NCI-H2227 treated with DMSO at 0.1 percent for 48 hours (cell line): ENCODE results near the gene SYNGAP1.

Experiments used
- DNase-seq: peaks from one replicate; lab custom pipeline; 2025; lab: John Stamatoyannopoulos, UW

Gene SYNGAP1

DNA sequence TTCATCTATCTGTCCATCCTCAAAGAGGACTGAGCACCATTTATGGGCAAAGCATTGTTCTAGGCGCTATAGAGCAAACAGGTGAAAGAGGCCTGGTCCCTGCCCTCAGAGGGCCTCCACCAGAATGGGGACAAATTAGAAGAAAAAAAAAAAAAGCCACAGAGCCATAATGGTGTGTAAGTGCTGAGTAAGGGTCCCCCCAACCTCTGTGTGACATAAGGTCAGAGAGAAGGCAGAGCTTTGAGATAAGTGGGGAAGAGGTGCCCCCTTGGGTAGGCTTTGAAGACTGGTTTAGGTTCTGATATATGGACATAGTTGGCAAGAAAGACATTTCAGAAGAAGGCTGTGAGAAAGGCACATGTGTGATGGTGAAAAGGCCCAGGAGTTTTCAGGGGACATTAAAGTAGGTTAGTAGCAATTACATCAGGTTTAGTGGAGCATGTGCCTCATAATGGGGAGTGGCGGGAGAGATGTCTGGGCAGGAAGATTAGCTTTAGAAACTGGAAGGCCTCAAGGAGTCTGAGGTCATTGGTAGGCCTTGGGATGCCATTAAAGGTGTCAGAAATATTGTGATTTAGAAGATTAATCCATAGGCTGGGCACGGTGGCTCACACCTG lies 19.2 kb downstream of the SYNGAP1 start:
- no peak for DNase-seq

DNA sequence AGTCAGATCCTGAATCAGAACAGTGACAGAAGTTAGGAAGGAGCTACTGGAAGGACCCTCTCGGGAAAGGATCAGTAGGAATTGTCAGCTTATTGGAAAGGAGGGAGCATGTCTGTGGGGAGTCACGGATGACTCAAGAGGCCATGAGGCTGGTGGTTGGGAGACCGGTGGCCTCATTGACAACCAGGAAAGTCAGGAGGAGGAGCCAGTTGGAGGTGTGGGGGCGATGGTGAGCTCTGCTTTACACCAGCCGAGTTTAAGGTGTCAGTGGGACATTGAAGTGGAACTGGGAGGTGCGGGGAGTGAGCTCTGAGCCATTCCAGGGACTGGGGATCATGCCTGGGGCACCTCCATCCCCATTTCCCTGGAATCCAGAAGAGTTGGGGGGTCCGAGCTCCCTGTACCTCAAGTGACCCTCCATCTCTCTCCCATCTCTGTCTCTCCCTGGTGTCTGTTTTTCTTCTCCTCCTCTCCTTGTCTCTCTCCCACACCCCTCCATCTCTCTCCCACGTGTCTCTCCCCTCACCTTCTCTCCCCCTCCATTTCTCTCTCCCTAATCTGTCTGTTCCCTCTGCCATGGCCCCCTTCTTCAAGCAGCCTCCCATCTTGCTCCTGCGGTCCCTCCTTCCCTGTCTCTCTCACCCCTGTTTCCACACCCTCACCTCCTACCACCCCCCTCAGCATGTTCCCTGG lies 20.2 kb downstream of the SYNGAP1 start:
- no peak for DNase-seq

- DNase-seq: no peak
These were observed 20.9 kb downstream of the SYNGAP1 start for GRCh38 chr6:33440649-33441309.

DNA sequence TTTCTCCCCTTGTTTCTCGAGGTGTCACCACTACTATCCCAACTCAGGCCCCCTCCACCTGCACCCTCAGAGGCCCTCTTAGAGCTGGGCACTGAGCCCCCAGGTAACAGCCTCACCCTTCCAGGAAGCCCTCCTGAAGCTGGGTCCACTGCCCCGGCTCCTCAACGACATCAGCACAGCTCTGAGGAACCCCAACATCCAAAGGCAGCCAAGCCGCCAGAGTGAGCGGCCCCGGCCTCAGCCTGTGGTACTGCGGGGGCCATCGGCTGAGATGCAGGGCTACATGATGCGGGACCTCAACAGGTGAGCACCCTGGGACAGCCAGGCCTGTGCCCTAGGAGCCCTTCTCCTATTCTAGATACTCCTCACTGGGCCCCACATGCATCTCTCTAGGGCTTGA lies 21.6 kb downstream of the SYNGAP1 start:
- no peak for DNase-seq

GRCh38 chr6:33442283-33442682 lies 22.4 kb downstream of the SYNGAP1 start:
- no peak for DNase-seq

DNA sequence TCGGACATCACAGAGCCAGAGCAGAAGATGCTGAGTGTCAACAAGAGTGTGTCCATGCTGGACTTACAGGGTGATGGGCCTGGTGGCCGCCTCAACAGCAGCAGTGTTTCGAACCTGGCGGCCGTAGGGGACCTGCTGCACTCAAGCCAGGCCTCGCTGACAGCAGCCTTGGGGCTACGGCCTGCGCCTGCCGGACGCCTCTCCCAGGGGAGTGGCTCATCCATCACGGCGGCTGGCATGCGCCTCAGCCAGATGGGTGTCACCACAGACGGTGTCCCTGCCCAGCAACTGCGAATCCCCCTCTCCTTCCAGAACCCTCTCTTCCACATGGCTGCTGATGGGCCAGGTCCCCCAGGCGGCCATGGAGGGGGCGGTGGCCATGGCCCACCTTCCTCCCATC lies 23.2 kb downstream of the SYNGAP1 start:
- DNase-seq: no peak

- DNase-seq: no peak
These were observed 24.0 kb downstream of the SYNGAP1 start for GRCh38 chr6:33443619-33444504.

DNA sequence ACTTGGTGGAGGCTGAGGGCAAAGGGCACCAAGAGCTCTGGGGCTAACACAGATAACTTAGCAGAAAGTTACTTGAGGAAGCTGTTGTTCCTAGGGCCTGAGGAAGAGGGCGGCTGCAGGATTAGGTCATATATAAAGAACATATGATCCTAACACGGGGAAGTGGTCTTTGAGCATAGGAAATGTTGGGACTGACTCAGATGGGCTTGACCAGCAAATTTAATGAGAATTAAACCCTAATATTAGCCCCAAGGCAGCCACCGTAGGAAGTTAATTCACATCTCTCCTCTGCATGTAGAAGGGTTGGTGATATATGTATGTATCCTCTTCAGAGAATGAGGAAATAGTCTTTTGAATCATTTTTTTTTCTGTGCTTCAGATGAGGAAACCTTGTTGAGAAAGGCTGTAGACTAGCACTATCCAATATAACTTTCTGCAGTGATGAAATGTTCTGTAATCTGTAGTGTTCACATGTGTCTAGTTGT lies 25.3 kb downstream of the SYNGAP1 start:
- no peak for DNase-seq

- DNase-seq: no peak
These were observed 26.5 kb downstream of the SYNGAP1 start for GRCh38 chr6:33446356-33446755.

DNA sequence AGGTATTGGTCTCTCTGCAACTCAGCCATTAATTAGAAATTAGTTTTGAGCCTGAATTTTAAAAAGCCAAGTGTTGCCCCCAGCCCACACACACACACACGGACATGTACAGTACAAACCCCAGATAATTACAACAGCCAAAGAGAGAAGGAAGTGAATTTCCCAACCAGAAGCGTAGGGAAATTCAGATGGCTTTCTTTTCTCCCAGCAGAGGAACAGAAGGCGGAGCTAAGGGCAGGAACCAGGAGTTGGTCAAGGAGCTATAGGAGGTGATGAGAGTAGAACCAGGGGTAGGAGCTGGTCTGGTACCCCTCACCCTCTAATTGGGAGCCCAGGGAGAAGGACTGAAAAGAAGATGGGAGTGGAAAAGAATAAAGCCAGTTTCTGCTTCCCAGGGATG lies 30.6 kb downstream of the SYNGAP1 start:
- no peak for DNase-seq

- no peak for DNase-seq
These were observed 31.7 kb downstream of the SYNGAP1 start for GRCh38 chr6:33451606-33452005.

DNA sequence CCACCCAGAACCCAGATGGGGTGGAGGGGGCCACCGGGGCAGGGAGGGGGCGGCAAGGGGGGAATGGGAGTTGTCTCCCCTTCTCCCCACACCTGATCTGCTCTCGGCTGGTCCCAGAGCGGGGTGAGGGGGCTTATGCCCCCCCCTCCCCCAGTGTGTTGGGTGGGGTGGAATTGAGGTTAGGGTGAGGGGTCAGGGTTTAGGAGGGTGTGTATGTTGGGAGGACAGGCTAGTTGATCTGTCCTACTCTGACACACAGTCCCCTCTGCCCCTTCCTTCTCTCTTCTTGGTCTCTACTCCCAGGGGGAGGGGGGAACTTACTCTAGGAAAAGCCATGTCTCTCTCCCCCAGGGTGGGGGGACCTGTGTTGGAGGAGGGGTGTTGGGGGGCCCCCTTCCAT lies 32.6 kb downstream of the SYNGAP1 start:
- no peak for DNase-seq

GRCh38 chr6:33453393-33454008 lies 33.6 kb downstream of the SYNGAP1 start:
- no peak for DNase-seq

- DNase-seq: peak; percentile 94
These were observed 34.4 kb downstream of the SYNGAP1 start, which contains the start of gene ZBTB9 for GRCh38 chr6:33454009-33454946. TSS of gene ZBTB9 (plus strand) at chr6:33454576. CDS start at chr6:33455101, 525 bp downstream.

GRCh38 chr6:33455051-33455450 lies 35.2 kb downstream of the SYNGAP1 start:
- DNase-seq: no peak

- DNase-seq: no peak
These were observed 36.3 kb downstream of the SYNGAP1 start for GRCh38 chr6:33456156-33456555.

DNA sequence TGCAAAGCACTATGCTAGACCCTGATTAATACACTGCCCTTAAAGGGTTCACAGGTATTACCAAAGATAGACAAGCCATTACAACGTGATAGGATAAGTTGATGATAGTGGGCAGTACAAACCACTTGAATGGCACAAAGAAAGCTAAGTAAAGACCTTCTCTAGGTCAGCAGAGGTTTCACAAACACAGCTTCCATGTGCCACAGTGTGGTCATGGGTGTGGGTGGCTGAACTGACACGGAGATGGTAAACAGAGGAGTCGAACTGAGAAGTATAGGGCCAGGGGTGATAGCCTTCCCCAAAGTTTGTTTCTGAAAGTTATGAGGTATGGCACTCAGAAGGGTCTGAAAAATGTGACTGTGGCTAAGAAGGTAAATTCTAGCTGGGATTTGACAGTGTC lies 38.8 kb downstream of the SYNGAP1 start:
- no peak for DNase-seq

DNA sequence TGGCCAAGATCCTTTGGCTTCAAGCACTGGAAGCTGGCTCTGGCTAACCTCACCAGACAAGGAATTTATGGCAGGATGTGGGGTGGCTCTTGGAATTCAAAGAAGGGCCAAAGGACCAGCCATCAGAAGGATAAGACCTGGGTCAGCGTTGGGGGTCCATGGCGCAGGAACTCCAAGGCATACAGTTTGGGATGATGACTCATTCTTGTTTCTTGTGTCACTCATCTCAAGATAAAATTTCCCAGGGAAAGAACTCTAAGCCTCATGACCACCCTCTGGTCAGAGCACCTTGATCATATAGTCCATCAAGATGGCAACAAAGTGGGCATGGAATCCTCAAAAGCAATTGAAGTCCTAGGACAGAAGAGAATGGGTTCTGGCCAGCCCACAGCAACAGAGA lies 39.4 kb downstream of the SYNGAP1 start:
- DNase-seq: no peak

DNA sequence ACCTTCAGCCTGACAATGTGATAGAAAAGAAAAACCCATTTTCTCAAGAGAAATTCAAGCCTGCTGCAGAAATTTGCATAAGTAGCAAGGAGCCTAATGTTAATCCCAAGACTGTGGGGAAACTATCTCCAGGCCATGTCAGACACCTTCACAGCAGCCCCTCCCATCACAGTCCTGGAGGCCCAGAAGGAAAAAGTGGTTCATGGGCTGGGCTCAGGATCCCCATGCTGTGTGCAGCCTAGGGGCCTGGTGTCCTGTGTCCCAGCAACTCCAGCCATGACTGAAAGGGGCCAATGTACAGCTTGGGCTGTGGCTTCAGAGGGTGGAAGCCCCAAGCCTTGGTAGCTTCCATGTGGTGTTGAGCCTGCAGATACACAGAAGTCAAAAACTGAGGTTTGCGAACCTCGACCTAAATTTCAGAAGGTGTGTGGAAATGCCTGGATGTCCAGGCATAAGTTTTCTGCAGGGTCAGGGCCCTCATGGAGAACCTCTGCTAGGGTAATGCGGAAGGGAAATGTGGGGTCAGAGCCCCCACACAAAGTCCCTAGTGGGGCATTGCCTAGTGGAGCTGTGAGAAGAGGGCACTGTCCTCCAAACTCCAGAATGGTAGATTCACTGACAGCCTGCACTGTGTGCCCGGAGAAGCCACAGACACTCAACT lies 46.3 kb downstream of the SYNGAP1 start:
- DNase-seq: no peak

GRCh38 chr6:33467091-33467490 lies 47.2 kb downstream of the SYNGAP1 start:
- no peak for DNase-seq
